ENCODE measurements around the gene SERPINB2. TPM values are rescaled to one million over a fixed set of nuclear protein-coding genes. Genes with fewer than 3 reads are reported as not detected.
A peak's percentile ranks its signal among the peaks of the same experiment; 100 is the strongest.

SERPINB2 gene
- total and polyA plus RNA-seq, 2 experiments from 2014 or later: not detected

GRCh38 chr18:63947051-63947790 lies 59.7 kb downstream of the SERPINB2 start:
- Histone ChIP-seq H3K4me1 (ENCODE audit: low read depth) (peaks cover 2% of the 10 kb centered on the region), H3K27ac (no peak overlapping the region), H3K36me3 (no peaks in the 10 kb centered on the region), H3K4me3 (no peak overlapping the region), H3K9me3 (ENCODE audit: low read depth) (no peaks in the 10 kb centered on the region), H3K27me3 (peaks cover 29% of the 10 kb centered on the region)
- DNase-seq (ENCODE audit: low read depth in 1 of 2, low spot score in 1 of 2): no peak
- no peak for TF ChIP-seq CTCF (IDR thresholded peaks at IDR 0.05; ENCODE audit: low read depth, low read length)

- Histone ChIP-seq H3K27ac (no peak within 1 kb of the TSS), H3K4me3 (peak within 1 kb of the TSS; percentile 15), H3K9me3 (ENCODE audit: low read depth) (no peaks in the 10 kb centered on the region), H3K4me1 (ENCODE audit: low read depth) (peaks cover 2% of the 10 kb centered on the region), H3K36me3 (no peaks in the 10 kb centered on the region), H3K27me3 (peaks cover 29% of the 10 kb centered on the region)
- TF ChIP-seq CTCF (IDR thresholded peaks at IDR 0.05; ENCODE audit: low read depth, low read length): peak; percentile 57
- DNase-seq (ENCODE audit: low read depth in 1 of 2, low spot score in 1 of 2): peak; percentile 47 to 62
Measured at GRCh38 chr18:63949068-63949737, 61.7 kb downstream of the SERPINB2 start, which contains the start of gene HMSD. HMSD (plus strand) TSS chr18:63949301; CDS start chr18:63953456, 4,155 bp downstream.

- peak; percentile 23 for TF ChIP-seq CTCF (IDR thresholded peaks at IDR 0.05; ENCODE audit: low read depth, low read length)
- Histone ChIP-seq H3K27ac (no peak overlapping the region), H3K4me3 (no peak overlapping the region), H3K4me1 (ENCODE audit: low read depth) (peaks cover 2% of the 10 kb centered on the region), H3K9me3 (ENCODE audit: low read depth) (no peaks in the 10 kb centered on the region), H3K36me3 (no peaks in the 10 kb centered on the region), H3K27me3 (peaks cover 29% of the 10 kb centered on the region)
- no peak for DNase-seq (ENCODE audit: low read depth in 1 of 2, low spot score in 1 of 2)
Measured at GRCh38 chr18:63951302-63951705, 63.8 kb downstream of the SERPINB2 start.

Other genes starting within 250 kb of the SERPINB2 start
- gene SERPINB4, start 243.4 kb upstream of the SERPINB2 start, total RNA-seq: not detected in 2 replicates
- gene SERPINB4, start 243.4 kb upstream of the SERPINB2 start, polyA plus RNA-seq: not detected in 2 replicates
- not detected in 2 replicates for gene SERPINB3, start 225.8 kb upstream of the SERPINB2 start, total RNA-seq
- not detected in 2 replicates for gene SERPINB3, start 225.8 kb upstream of the SERPINB2 start, polyA plus RNA-seq
- not detected in 2 replicates for gene SERPINB11, start 184.7 kb upstream of the SERPINB2 start, total RNA-seq
- gene SERPINB11, start 184.7 kb upstream of the SERPINB2 start, polyA plus RNA-seq: not detected in 2 replicates
- gene SERPINB7, start 112.3 kb upstream of the SERPINB2 start, total RNA-seq: not detected in 2 replicates
- 0.24 TPM in 1 of 2 replicates, not detected in the other for gene SERPINB7, start 112.3 kb upstream of the SERPINB2 start, polyA plus RNA-seq
- gene SERPINB10, start 20.3 kb downstream of the SERPINB2 start, total RNA-seq: not detected in 2 replicates
- gene SERPINB10, start 20.3 kb downstream of the SERPINB2 start, polyA plus RNA-seq: not detected in 2 replicates
- gene HMSD, start 61.6 kb downstream of the SERPINB2 start, total RNA-seq: 0.14 TPM in 1 of 2 replicates, not detected in the other
- 3.7 TPM in 1 of 2 replicates, not detected in the other for gene HMSD, start 61.6 kb downstream of the SERPINB2 start, polyA plus RNA-seq
- gene SERPINB8, start 82.4 kb downstream of the SERPINB2 start, total RNA-seq: 0.56 and 0.60 TPM in 2 replicates
- 0.90 and 4.0 TPM in 2 replicates for gene SERPINB8, start 82.4 kb downstream of the SERPINB2 start, polyA plus RNA-seq